Umbilical cord (tissue), 2 donors: Measurements from ENCODE around the gene LDB2. TPM values are rescaled to one million over a fixed set of nuclear protein-coding genes. Genes with fewer than 3 reads are reported as not detected.
"Not testable (repeated sequence)": the region's sequence is repeated elsewhere in the genome, so short reads cannot be mapped to it uniquely, and the experiment has no call there.

Experiments used
- DNase-seq: peaks from one replicate; pipeline ENCODE4 v3.0.0-alpha.2; 2015; ENCODE audit warnings: low spot score
- total RNA-seq: library from RNA; depleted of rRNA; stranded (reverse); fragments of >200 nt; gene quantifications from one replicate; pipeline ENCODE4 v1.2.3, GENCODE V29; 2014; ENCODE audit warnings: low replicate concordance; ENCODE audit not compliant: insufficient read depth

The LDB2 gene
- 12.0 TPM for total RNA-seq

DNA sequence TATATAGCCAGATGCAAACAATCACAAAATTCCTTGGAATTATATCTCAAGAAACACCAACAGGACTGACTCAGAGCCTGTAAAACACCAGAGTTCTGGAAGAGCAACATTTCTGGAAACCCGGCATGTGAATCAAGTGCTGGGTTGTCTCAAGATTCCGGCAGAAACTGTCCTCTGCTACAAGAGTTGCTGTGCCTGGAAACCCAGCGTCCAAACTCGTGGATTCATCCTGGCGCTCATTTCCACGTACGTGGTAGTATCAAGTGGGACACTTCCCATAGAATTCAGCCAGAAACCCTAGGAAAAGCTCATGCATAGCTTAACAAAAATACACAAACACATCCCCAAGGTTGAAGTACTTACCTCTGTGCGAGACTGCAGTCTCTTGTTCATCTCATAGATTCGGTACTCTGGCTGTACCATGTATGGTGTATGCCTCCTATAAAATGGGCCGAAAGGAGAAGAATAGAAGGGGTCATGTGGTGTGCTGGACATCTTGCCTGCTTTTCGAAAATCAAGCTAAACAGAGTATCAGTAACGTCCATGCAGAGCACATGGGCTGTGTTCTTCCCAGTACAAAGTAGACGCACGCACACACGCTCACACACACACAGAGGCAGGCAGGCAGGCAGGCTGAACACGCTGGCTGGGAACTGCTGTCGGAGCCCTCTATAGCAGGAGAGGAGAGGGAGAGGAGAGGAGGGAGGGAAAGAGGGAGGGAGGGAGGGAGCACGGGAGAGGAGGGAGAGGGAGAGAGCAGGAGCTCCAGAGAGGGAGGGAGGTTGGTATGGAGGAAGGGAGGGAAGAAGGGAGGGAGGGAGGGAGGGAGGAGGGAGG, at the start of gene LDB2:
LDB2 (minus strand) TSS at position 655 of the 837 bp plus-strand sequence.
- DNase-seq, result peak; percentile 95

GRCh38 chr4:16942491-16942890, 44.0 kb upstream of the LDB2 start:
- no peak for DNase-seq

DNA sequence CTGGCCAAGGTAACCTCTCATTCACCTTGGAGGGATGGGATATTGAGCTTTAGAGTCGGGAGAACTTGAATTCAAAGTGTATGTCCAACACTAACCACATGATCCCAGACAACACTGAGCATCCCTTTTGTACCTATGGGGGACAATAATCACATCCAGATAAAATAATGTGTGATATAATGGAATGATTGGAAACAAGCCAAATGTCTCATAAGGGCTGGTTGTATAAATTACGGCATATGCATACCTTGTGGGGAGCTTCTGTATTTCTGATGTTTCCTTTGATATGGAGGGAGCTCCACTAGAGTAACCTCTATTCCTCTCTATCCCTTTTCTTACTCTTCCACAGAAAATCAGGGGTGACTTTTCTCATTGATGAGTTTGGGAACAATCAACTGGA, 40.7 kb upstream of the LDB2 start:
- no peak for DNase-seq

DNA sequence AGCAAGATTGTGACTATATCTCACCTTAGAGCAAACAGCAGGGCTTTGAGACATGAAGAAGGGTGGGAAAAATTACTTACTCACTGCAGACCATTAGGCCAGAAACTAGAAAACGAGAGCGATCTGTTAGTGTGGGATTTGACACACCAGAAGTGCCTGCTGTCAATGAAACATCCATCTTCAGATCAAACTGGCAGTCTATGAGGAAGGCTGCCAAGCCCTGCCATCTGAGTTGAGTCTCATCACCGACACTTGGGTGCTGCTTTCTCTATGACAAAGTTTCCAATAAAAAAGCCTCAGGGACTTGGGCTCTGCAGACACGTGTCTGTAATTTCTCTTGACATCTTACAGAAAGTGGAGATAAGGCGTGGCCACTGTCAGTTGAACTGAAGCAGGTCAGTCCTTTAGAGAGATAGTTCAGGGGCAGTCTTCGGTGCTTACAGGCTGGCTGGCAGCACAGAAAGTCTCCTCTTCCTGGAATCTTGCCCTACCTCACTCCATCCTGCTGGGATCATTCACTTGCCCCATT, 40.1 kb upstream of the LDB2 start:
- no peak for DNase-seq

- DNase-seq, result peak; percentile 14
These were observed 33.2 kb upstream of the LDB2 start for GRCh38 chr4:16931339-16932305.

GRCh38 chr4:16926214-16926613, 27.8 kb upstream of the LDB2 start:
- no peak for DNase-seq

- DNase-seq, result not testable (repeated sequence)
These were observed 20.3 kb upstream of the LDB2 start for GRCh38 chr4:16918716-16919115.

GRCh38 chr4:16916719-16917337, 18.4 kb upstream of the LDB2 start:
- DNase-seq, result no peak

- no peak for DNase-seq
These were observed 17.6 kb upstream of the LDB2 start for GRCh38 chr4:16916031-16916430.

DNA sequence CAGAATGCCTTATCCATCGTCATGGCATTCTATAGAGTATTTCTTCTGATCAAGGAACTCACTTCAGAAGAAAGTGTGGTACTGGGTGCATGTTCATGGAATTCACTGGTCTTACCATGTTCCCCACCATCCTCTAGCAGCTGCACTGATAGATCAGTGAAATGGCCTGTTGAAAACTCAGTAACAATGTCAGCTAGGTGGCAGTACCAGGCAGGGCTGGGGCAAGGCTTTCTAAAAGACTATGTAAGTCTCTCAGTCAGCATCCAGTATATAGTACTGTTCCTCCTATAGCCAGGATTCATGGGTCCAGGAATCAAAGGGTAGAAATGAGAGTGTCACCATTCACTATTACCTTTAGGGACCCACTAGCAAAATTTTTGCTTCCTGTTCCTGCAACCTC, 15.8 kb upstream of the LDB2 start:
- DNase-seq, result no peak

DNA sequence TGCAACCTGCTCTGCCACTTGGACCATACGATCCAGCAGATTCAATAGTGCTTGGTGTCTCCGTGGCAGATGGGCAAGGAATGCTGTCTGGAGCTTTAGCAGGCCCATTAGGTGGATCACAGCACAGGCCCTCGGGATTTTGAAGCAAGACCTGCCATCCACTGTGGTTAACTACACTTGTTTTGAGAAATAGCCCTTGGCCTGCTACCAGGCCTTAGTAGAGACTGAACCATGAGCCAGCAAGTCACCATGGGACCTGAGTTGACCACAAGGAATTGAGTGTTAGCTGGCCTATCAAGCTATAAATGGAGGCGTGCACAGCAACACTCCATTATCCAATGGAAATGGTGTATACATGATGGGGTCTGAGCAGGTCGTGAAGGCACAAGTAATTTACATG, 14.5 kb upstream of the LDB2 start:
- DNase-seq, result no peak

- no peak for DNase-seq
These were observed 10.8 kb upstream of the LDB2 start for GRCh38 chr4:16909281-16909680.

- no peak for DNase-seq
These were observed 10.1 kb upstream of the LDB2 start for GRCh38 chr4:16908377-16909021.

- no peak for DNase-seq
These were observed 1.9 kb upstream of the LDB2 start for GRCh38 chr4:16900325-16900724.

DNA sequence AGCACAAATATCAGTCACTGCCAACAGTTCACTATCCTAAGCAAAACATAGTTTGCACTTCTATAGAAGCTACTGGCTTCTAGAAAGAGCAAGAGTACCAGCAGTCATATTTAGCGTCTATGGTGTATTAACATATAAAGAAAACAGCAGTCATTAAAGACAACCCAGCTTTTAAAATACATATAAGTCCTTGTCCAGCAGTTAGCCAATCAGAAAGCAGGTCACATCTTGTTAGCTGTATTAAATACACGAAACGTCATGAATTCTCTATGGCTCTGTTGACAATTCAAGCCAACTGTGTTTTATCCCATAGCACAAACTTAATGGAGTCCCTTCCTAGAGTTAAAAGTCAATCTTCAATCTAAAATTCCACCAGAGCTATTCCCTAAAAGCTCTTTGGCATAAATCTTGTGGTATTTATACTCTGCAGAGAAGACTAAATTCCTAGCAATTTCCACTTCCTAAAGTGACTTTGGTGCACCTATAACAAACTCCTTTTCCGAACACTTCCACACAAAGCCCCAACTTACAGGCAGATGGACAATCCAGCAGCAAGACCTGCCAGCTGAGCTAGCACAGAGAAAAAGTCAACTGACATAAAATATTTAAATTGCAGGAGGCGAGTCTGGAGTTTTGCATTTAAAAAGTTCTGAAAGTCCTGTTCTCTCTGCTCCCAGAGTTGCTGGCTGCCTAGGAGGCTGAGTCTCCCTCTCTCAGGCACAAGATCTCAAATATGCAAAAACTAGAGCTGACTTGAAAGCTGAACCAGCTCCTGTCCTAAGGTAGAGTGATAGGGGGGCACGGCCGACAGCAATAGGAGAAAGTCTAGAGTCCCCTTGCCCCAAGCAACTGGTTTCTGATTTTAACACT, 1.3 kb downstream of the LDB2 start:
- peak; percentile 74 for DNase-seq

- no peak for DNase-seq
These were observed 4.0 kb downstream of the LDB2 start for GRCh38 chr4:16894406-16894805.

DNA sequence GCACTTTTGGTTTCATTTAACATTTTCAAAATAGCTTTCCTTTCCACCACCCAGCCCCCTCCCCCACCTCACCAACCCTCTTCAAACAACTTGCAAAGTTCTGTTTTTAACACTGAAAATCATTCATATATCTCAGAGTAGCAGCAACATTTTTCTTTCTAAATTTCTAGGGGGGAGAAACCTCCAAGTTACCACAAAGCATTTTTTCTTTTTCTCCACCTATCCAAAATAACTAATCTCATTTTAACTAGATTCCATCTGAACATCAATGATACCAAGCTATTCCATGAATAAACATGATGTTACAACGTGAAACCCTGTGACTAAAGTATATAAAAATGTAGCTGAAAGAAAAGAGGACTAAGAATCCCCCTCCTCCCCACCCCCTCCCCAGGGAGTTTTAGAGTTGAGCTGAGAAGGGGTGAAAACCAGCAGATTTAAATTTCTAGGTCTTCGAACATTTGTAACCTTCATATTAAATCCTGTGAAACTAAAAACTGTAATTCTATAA, 5.2 kb downstream of the LDB2 start:
- DNase-seq, result no peak

DNA sequence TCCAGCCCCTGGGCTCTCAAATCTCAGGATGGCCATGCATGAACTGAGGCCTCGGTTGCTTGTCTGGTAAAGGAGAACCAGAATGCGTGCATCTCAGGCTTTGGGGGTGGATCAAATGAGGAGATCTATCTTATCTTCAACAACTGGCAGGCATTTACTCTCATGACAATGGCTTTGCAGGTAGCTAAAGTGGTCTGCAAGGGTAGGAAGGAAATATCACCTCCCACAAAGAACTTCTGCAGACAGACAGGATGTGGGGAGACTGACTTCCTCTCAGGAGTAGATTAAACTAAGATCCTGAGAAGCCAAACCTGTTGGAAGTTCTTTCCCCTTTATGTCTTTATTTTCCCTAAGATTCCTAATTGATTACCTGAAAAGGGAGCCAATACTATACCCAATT, 7.8 kb downstream of the LDB2 start:
- DNase-seq, result no peak

DNA sequence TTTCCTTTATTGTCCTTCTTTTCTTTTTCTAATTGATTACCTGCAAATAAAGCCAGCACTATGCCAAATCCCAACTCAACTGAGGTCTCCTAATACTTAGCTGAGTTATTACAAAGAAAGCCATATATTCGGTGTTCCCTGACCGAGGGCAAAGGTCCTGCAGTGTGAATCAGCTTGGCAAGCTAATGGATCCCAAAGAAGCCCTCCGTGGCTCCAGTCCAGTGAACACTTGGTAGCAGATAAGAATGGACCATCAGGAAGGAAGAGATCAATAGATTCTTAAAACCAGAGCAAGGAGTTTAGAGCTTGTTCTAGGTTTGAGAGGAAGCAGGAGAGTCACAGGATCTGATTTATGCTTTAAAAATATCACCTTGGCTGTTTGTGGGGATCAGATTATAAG, 8.5 kb downstream of the LDB2 start:
- DNase-seq, result no peak

DNA sequence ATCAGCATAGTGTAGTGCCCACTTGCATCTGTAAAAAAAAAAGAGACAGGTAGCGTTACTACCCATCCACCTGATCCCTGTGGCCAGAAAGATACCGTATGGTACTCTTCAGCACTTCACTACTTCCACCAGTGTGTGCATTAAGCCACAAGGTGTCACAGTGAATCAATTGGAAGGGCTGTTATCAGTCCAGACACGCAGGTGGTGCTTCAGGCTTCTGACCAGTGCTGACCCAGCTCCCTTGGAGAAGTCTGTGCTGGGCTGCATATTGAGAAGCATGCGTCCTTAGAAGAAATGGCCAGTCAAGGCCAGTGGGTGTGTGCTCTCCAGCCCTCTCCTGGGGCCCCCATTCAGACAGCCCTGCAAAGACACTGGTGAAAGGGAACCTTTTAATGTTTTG, 10.6 kb downstream of the LDB2 start:
- no peak for DNase-seq
